Fibroblast of peridontal ligament (primary cell): ENCODE measurements around the gene LTBP2.

Experiments
- DNase-seq: peaks from one replicate; pipeline ENCODE4 v3.0.0-alpha.2; 2010; ENCODE audit errors: extremely low read depth

LTBP2 gene

GRCh38 chr14:74611650-74612349 is at the start of gene LTBP2:
Gene LTBP2 (minus strand): TSS chr14:74612237. CDS start chr14:74611944, 293 bp downstream.
- peak; percentile 49 for DNase-seq

- no peak for DNase-seq
These were observed 48.8 kb upstream of the LTBP2 start for GRCh38 chr14:74660863-74661262.

GRCh38 chr14:74660167-74660566 is 48.1 kb upstream of the LTBP2 start:
- no peak for DNase-seq

- DNase-seq: peak; percentile 70
These were observed 46.6 kb upstream of the LTBP2 start for GRCh38 chr14:74658535-74659131.

- DNase-seq: no peak
These were observed 44.9 kb upstream of the LTBP2 start for GRCh38 chr14:74656964-74657363.

- peak; percentile 67 for DNase-seq
These were observed 43.8 kb upstream of the LTBP2 start for GRCh38 chr14:74655599-74656395.

GRCh38 chr14:74654931-74655330 is 42.9 kb upstream of the LTBP2 start:
- DNase-seq: no peak

- peak; percentile 85 for DNase-seq
These were observed 41.5 kb upstream of the LTBP2 start for GRCh38 chr14:74653386-74654138.

GRCh38 chr14:74652541-74652940 is 40.5 kb upstream of the LTBP2 start:
- no peak for DNase-seq

GRCh38 chr14:74650927-74651686 is 39.1 kb upstream of the LTBP2 start:
- DNase-seq: no peak

- DNase-seq: no peak
These were observed 37.6 kb upstream of the LTBP2 start for GRCh38 chr14:74649673-74650072.

GRCh38 chr14:74649167-74649566 is 37.1 kb upstream of the LTBP2 start:
- DNase-seq: no peak

- DNase-seq: no peak
These were observed 36.6 kb upstream of the LTBP2 start for GRCh38 chr14:74648601-74649000.

GRCh38 chr14:74647678-74648461 is 35.8 kb upstream of the LTBP2 start:
- DNase-seq: no peak

- no peak for DNase-seq
These were observed 35.1 kb upstream of the LTBP2 start for GRCh38 chr14:74647061-74647677.

GRCh38 chr14:74645756-74646470 is 33.9 kb upstream of the LTBP2 start:
- DNase-seq: peak; percentile 41

- no peak for DNase-seq
These were observed 33.2 kb upstream of the LTBP2 start for GRCh38 chr14:74645244-74645643.

GRCh38 chr14:74641601-74642391 is 29.8 kb upstream of the LTBP2 start:
- DNase-seq: peak; percentile 69

- peak; percentile 48 for DNase-seq
These were observed 26.9 kb upstream of the LTBP2 start for GRCh38 chr14:74638966-74639365.
